SK-N-SH treated with all-trans-retinoic acid at 6 μM for 48 hours (cell line): Measurements from ENCODE around the gene MYOCOS.

Source experiments
- ATAC-seq: fragments of 200-7000 bp; cut with Tn5 transposase; 3 replicates; pipeline ENCODE4 v1.9.1; 2020; ENCODE audit warnings: mild to moderate bottlenecking, moderate library complexity
- ARNTL ChIP-seq: fragments of 450-650 bp; formaldehyde crosslinking; IDR thresholded peaks from 2 replicates; pipeline ENCODE4 v1.5.0; 2020; ENCODE audit warnings: low read depth, mild to moderate bottlenecking, moderate library complexity, borderline replicate concordance
- BACH2 ChIP-seq: fragments of 250-450 bp; sonication (Bioruptor Pico); IDR thresholded peaks from 2 replicates; pipeline ENCODE4 v1.9.0; 2021; ENCODE audit warnings: mild to moderate bottlenecking, borderline replicate concordance
- CREB5 ChIP-seq: fragments of 250-450 bp; sonication (Bioruptor Pico); IDR thresholded peaks from 2 replicates; pipeline ENCODE4 v1.5.1; 2020; ENCODE audit warnings: low read depth, mild to moderate bottlenecking, moderate library complexity
- CSDC2 ChIP-seq: fragments of 250-450 bp; sonication (Bioruptor Pico); IDR thresholded peaks from 2 replicates; pipeline ENCODE4 v1.5.0; 2020; ENCODE audit warnings: mild to moderate bottlenecking, moderate library complexity
- CSRNP3 ChIP-seq: fragments of 250-450 bp; sonication (Bioruptor Pico); IDR thresholded peaks from 2 replicates; pipeline ENCODE4 v1.5.1; 2021; ENCODE audit warnings: mild to moderate bottlenecking, moderate library complexity
- ESRRG ChIP-seq: fragments of 250-450 bp; sonication (Bioruptor Pico); IDR thresholded peaks from 2 replicates; pipeline ENCODE4 v1.6.1; 2021; ENCODE audit warnings: mild to moderate bottlenecking
- GLIS3 ChIP-seq: fragments of 250-450 bp; sonication (Bioruptor Pico); IDR thresholded peaks from 2 replicates; pipeline ENCODE4 v1.5.0; 2020; ENCODE audit warnings: mild to moderate bottlenecking, moderate library complexity
- ISL1 ChIP-seq: fragments of 250-450 bp; sonication (Bioruptor Pico); IDR thresholded peaks from 2 replicates; pipeline ENCODE4 v2.1.2; 2022; ENCODE audit warnings: mild to moderate bottlenecking, moderate library complexity
- OSR1 ChIP-seq: fragments of 250-450 bp; sonication (Bioruptor Pico); IDR thresholded peaks from 2 replicates; pipeline ENCODE4 v1.8.0; 2022; ENCODE audit warnings: moderate library complexity, mild to moderate bottlenecking, inconsistent platforms
- PATZ1 ChIP-seq: fragments of 250-450 bp; sonication (Bioruptor Pico); IDR thresholded peaks from 2 replicates; pipeline ENCODE4 v1.8.0; 2020; ENCODE audit warnings: mild to moderate bottlenecking, moderate library complexity, borderline replicate concordance
- PPARA ChIP-seq: fragments of 250-450 bp; sonication (Bioruptor Pico); IDR thresholded peaks from 2 replicates; pipeline ENCODE4 v1.5.0; 2020; ENCODE audit warnings: mild to moderate bottlenecking, borderline replicate concordance
- RARB ChIP-seq: fragments of 250-450 bp; sonication (Bioruptor Pico); IDR thresholded peaks from 2 replicates; pipeline ENCODE4 v1.8.0; 2021; ENCODE audit warnings: mild to moderate bottlenecking, moderate library complexity
- SNAI2 ChIP-seq: fragments of 250-450 bp; sonication (Bioruptor Pico); IDR thresholded peaks from 2 replicates; pipeline ENCODE4 v1.5.0; 2020; ENCODE audit warnings: mild to moderate bottlenecking, moderate library complexity
- TCF4 ChIP-seq: fragments of 250-450 bp; sonication (Bioruptor Pico); IDR thresholded peaks from 2 replicates; pipeline ENCODE4 v1.8.0; 2021; ENCODE audit warnings: mild to moderate bottlenecking, moderate library complexity, borderline replicate concordance
- TOX ChIP-seq: fragments of 250-450 bp; sonication (Bioruptor Pico); IDR thresholded peaks from 2 replicates; pipeline ENCODE4 v1.8.0; 2021; ENCODE audit warnings: mild to moderate bottlenecking, moderate library complexity, borderline replicate concordance
- ZC3H10 ChIP-seq: fragments of 250-450 bp; sonication (Bioruptor Pico); IDR thresholded peaks from 2 replicates; pipeline ENCODE4 v1.5.1; 2021; ENCODE audit warnings: mild to moderate bottlenecking, moderate library complexity
- ZFP3 ChIP-seq: fragments of 250-450 bp; sonication (Bioruptor Pico); IDR thresholded peaks from 2 replicates; pipeline ENCODE4 v1.5.0; 2020; ENCODE audit warnings: mild to moderate bottlenecking, moderate library complexity
- ZNF565 ChIP-seq: fragments of 450-650 bp; formaldehyde crosslinking; conservative IDR thresholded peaks from 2 replicates; pipeline ENCODE4 v1.5.0; 2020; ENCODE audit warnings: low read depth, mild to moderate bottlenecking, moderate library complexity
- ZNF70 ChIP-seq: fragments of 450-650 bp; formaldehyde crosslinking; IDR thresholded peaks from 2 replicates; pipeline ENCODE4 v1.5.0; 2020; ENCODE audit warnings: mild to moderate bottlenecking, moderate library complexity
- ZNF8 ChIP-seq: fragments of 450-650 bp; formaldehyde crosslinking; IDR thresholded peaks from 2 replicates; pipeline ENCODE4 v1.5.0; 2020; ENCODE audit warnings: mild to moderate bottlenecking, moderate library complexity
- TF ChIP-seq, protein P1 (sequence below): fragments of 250-450 bp; sonication (Bioruptor Pico); IDR thresholded peaks from 2 replicates; pipeline ENCODE4 v1.5.0; 2020; ENCODE audit warnings: mild to moderate bottlenecking, moderate library complexity
- TF ChIP-seq, protein P2 (sequence below): fragments of 250-450 bp; sonication (Bioruptor Pico); IDR thresholded peaks from 2 replicates; pipeline ENCODE4 v1.8.0; 2021; ENCODE audit warnings: low read depth, mild to moderate bottlenecking, moderate library complexity, borderline replicate concordance

The MYOCOS gene

GRCh38 chr1:171582589-171582988 is 39.5 kb upstream of the MYOCOS start:
- no peak for ATAC-seq
- no peak for TF ChIP-seq BACH2
- no peak for TF ChIP-seq TOX
- no peak for TF ChIP-seq TCF4 (CRISPR knock-in tag)
- no peak for TF ChIP-seq ESRRG (CRISPR knock-in tag)
- TF ChIP-seq ISL1 (CRISPR knock-in tag), result no peak
- TF ChIP-seq, protein P1, sequence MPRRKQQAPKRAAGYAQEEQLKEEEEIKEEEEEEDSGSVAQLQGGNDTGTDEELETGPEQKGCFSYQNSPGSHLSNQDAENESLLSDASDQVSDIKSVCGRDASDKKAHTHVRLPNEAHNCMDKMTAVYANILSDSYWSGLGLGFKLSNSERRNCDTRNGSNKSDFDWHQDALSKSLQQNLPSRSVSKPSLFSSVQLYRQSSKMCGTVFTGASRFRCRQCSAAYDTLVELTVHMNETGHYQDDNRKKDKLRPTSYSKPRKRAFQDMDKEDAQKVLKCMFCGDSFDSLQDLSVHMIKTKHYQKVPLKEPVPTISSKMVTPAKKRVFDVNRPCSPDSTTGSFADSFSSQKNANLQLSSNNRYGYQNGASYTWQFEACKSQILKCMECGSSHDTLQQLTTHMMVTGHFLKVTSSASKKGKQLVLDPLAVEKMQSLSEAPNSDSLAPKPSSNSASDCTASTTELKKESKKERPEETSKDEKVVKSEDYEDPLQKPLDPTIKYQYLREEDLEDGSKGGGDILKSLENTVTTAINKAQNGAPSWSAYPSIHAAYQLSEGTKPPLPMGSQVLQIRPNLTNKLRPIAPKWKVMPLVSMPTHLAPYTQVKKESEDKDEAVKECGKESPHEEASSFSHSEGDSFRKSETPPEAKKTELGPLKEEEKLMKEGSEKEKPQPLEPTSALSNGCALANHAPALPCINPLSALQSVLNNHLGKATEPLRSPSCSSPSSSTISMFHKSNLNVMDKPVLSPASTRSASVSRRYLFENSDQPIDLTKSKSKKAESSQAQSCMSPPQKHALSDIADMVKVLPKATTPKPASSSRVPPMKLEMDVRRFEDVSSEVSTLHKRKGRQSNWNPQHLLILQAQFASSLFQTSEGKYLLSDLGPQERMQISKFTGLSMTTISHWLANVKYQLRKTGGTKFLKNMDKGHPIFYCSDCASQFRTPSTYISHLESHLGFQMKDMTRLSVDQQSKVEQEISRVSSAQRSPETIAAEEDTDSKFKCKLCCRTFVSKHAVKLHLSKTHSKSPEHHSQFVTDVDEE (CRISPR knock-in tag), result no peak
- no peak for TF ChIP-seq ARNTL
- TF ChIP-seq ZNF8, result no peak
- TF ChIP-seq, protein P2, sequence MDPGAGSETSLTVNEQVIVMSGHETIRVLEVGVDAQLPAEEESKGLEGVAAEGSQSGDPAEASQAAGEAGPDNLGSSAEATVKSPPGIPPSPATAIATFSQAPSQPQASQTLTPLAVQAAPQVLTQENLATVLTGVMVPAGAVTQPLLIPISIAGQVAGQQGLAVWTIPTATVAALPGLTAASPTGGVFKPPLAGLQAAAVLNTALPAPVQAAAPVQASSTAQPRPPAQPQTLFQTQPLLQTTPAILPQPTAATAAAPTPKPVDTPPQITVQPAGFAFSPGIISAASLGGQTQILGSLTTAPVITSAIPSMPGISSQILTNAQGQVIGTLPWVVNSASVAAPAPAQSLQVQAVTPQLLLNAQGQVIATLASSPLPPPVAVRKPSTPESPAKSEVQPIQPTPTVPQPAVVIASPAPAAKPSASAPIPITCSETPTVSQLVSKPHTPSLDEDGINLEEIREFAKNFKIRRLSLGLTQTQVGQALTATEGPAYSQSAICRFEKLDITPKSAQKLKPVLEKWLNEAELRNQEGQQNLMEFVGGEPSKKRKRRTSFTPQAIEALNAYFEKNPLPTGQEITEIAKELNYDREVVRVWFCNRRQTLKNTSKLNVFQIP, result no peak
- no peak for TF ChIP-seq GLIS3
- no peak for TF ChIP-seq PPARA
- no peak for TF ChIP-seq OSR1
- TF ChIP-seq ZNF565 (CRISPR knock-in tag), result no peak
- no peak for TF ChIP-seq SNAI2 (CRISPR knock-in tag)
- TF ChIP-seq CSRNP3 (CRISPR knock-in tag), result no peak
- no peak for TF ChIP-seq ZC3H10
- no peak for TF ChIP-seq CREB5

GRCh38 chr1:171583591-171584201 is 38.3 kb upstream of the MYOCOS start:
- ATAC-seq, result no peak
- TF ChIP-seq ARNTL (no peak), TCF4 (CRISPR knock-in tag) (no peak), RARB (CRISPR knock-in tag) (no peak), TOX (no peak), ZC3H10 (no peak), ZNF565 (CRISPR knock-in tag) (no peak), ZFP3 (no peak), ESRRG (CRISPR knock-in tag) (no peak), CSRNP3 (CRISPR knock-in tag) (no peak), CREB5 (no peak), ZNF70 (CRISPR knock-in tag) (no peak), OSR1 (no peak), SNAI2 (CRISPR knock-in tag) (no peak), PPARA (no peak), ISL1 (CRISPR knock-in tag) (no peak)

- no peak for TF ChIP-seq ZNF70 (CRISPR knock-in tag)
- TF ChIP-seq OSR1, result no peak
- no peak for TF ChIP-seq PATZ1 (CRISPR knock-in tag)
- TF ChIP-seq CSDC2 (CRISPR knock-in tag), result no peak
- TF ChIP-seq ZC3H10, result no peak
- TF ChIP-seq, protein P2, result no peak
- no peak for TF ChIP-seq ARNTL
- TF ChIP-seq, all 23 proteins: peak for 0
- no peak for ATAC-seq
Measured at GRCh38 chr1:171585715-171586114, 36.3 kb upstream of the MYOCOS start.
